Immature natural killer cell (primary cell): ENCODE measurements around the gene LITAFD. TPM values are rescaled to one million over a fixed set of nuclear protein-coding genes. Genes with fewer than 3 reads are reported as not detected.
A peak's percentile ranks its signal among the peaks of the same experiment; 100 is the strongest.

Experiments used
- DNase-seq, 3 donors: peaks; one replicate each; pipeline ENCODE4 v3.0.0; 2022; ENCODE audit warnings: mixed read lengths in 1 of 3
- H3K27ac Mint-ChIP-seq, 6 donors: one replicate each; pipeline ENCODE4 v1.8.0; 2020; ENCODE audit warnings: mixed read lengths in 6 of 6, mild to moderate bottlenecking in 5 of 6, inconsistent platforms in 4 of 6, moderate library complexity in 3 of 6
- H3K27me3 Mint-ChIP-seq, 3 donors: one replicate each; pipeline ENCODE4 v1.8.0; 2020 to 2021; ENCODE audit warnings: low read depth in 3 of 3, mild to moderate bottlenecking in 3 of 3, mixed read lengths in 3 of 3, moderate library complexity in 3 of 3, inconsistent platforms in 1 of 3
- H3K36me3 Mint-ChIP-seq, 3 donors: one replicate each; pipeline ENCODE4 v1.8.0; 2020; ENCODE audit warnings: mixed read lengths in 3 of 3, inconsistent platforms in 2 of 3, mild to moderate bottlenecking in 2 of 3
- H3K4me1 Mint-ChIP-seq, 2 donors: one replicate each; pipeline ENCODE4 v1.8.0; 2020; ENCODE audit warnings: inconsistent platforms in 2 of 2, mild to moderate bottlenecking in 2 of 2, mixed read lengths in 2 of 2, moderate library complexity in 1 of 2
- H3K4me3 Mint-ChIP-seq, 5 donors: one replicate each; pipeline ENCODE4 v1.8.0; 2020; ENCODE audit warnings: mild to moderate bottlenecking in 5 of 5, mixed read lengths in 5 of 5, inconsistent platforms in 3 of 5, moderate library complexity in 3 of 5
- H3K9me3 Mint-ChIP-seq, 6 donors: one replicate each; pipeline ENCODE4 v1.8.0; 2020; ENCODE audit warnings: mild to moderate bottlenecking in 6 of 6, mixed read lengths in 6 of 6, inconsistent platforms in 4 of 6, moderate library complexity in 3 of 6
- polyA plus RNA-seq, 3 donors: library from polyadenylated mRNA; unstranded; fragments of 300-500 nt; fragmentation: Illumina TruSeq; gene quantifications; one replicate each; pipeline ENCODE4 v1.2.3, GENCODE V29; 2021

LITAFD gene
- polyA plus RNA-seq, 3 donors from 2014 or later, result not detected

DNA sequence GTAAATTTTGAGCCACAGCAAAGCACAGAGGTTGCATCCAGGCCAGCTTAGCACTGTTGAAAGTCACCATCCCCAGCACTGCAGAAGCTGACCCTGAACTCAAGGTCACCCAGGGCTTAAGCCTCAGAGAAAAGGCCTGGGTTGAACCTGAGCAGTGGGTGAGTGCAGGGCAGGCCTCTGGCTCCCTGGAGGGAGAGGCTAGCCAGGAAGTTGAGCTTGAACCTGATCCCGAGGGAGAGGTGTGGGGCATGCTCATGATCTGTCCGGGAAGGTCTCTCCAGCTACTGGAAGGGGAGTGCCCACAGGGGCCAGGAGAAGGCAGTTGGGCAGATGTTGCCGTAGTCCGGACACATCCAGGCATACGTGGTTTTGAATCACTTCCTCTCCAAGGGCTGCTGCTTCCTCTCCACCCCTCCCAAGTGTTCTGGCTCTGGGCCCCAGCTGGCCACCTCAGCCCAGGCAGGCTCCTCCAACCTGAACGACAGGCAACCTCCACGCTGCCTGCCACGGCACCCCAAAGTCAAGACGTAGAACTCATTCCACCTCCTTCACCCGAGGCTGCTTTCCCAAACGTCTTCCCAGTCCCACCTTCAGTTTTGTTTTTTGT is 31.8 kb upstream of the LITAFD start:
- no peak overlapping the region for H3K4me3 Mint-ChIP-seq
- DNase-seq, result no peak
- H3K27ac Mint-ChIP-seq, result peak overlapping the region; percentile 26 to 71 (median 54)
- H3K36me3 Mint-ChIP-seq, result peaks cover 0 to 22% (median 5%) of the 10 kb centered on the region in 3 donors
- H3K4me1 Mint-ChIP-seq, result peaks cover 16 to 31% of the 10 kb centered on the region in 2 donors
- H3K9me3 Mint-ChIP-seq, result no peaks in the 10 kb centered on the region
- H3K27me3 Mint-ChIP-seq, result peaks cover 2 to 7% (median 3%) of the 10 kb centered on the region in 3 donors

- H3K27me3 Mint-ChIP-seq, result peaks cover 2 to 7% (median 3%) of the 10 kb centered on the region in 3 donors
- no peak for DNase-seq
- H3K4me1 Mint-ChIP-seq, result peaks cover 17 to 35% of the 10 kb centered on the region in 2 donors
- H3K4me3 Mint-ChIP-seq, result no peak overlapping the region
- peaks cover 4 to 31% (median 5%) of the 10 kb centered on the region in 3 donors for H3K36me3 Mint-ChIP-seq
- H3K27ac Mint-ChIP-seq, result peak overlapping the region in 5 of 6 donors; percentile 63 to 80 (median 74)
- H3K9me3 Mint-ChIP-seq, result no peaks in the 10 kb centered on the region
Measured at GRCh38 chr16:8851761-8852403, 30.3 kb upstream of the LITAFD start.

GRCh38 chr16:8852534-8852933 is 29.6 kb upstream of the LITAFD start:
- no peaks in the 10 kb centered on the region for H3K9me3 Mint-ChIP-seq
- no peak for DNase-seq
- peaks cover 0 to 7% (median 3%) of the 10 kb centered on the region in 3 donors for H3K27me3 Mint-ChIP-seq
- H3K27ac Mint-ChIP-seq, result peak overlapping the region in 5 of 6 donors; percentile 19 to 74 (median 39)
- H3K4me3 Mint-ChIP-seq, result no peak overlapping the region
- H3K36me3 Mint-ChIP-seq, result peaks cover 4 to 33% (median 5%) of the 10 kb centered on the region in 3 donors
- H3K4me1 Mint-ChIP-seq, result peaks cover 18 to 36% of the 10 kb centered on the region in 2 donors

GRCh38 chr16:8853150-8853549 is 29.0 kb upstream of the LITAFD start:
- Mint-ChIP-seq H3K27me3 (peaks cover 0 to 7% (median 3%) of the 10 kb centered on the region in 3 donors), H3K27ac (peak overlapping the region in 5 of 6 donors; percentile 19 to 74 (median 40)), H3K9me3 (no peaks in the 10 kb centered on the region), H3K4me1 (peaks cover 20 to 36% of the 10 kb centered on the region in 2 donors), H3K36me3 (peaks cover 4 to 33% (median 5%) of the 10 kb centered on the region in 3 donors), H3K4me3 (no peak overlapping the region)
- no peak for DNase-seq

GRCh38 chr16:8853611-8854010 is 28.5 kb upstream of the LITAFD start:
- peaks cover 4 to 33% (median 5%) of the 10 kb centered on the region in 3 donors for H3K36me3 Mint-ChIP-seq
- peaks cover 21 to 36% of the 10 kb centered on the region in 2 donors for H3K4me1 Mint-ChIP-seq
- no peak for DNase-seq
- H3K9me3 Mint-ChIP-seq, result no peaks in the 10 kb centered on the region
- peaks cover 0 to 7% (median 3%) of the 10 kb centered on the region in 3 donors for H3K27me3 Mint-ChIP-seq
- H3K4me3 Mint-ChIP-seq, result no peak overlapping the region
- H3K27ac Mint-ChIP-seq, result peak overlapping the region in 2 of 6 donors; percentile 40 to 43

GRCh38 chr16:8854298-8854948 is 27.7 kb upstream of the LITAFD start:
- H3K36me3 Mint-ChIP-seq, result peaks cover 4 to 29% (median 5%) of the 10 kb centered on the region in 3 donors
- DNase-seq, result no peak

GRCh38 chr16:8855051-8855786 is 26.9 kb upstream of the LITAFD start:
- Mint-ChIP-seq H3K9me3 (no peaks in the 10 kb centered on the region), H3K4me1 (peaks cover 20 to 40% of the 10 kb centered on the region in 2 donors), H3K27ac (peak overlapping the region in 4 of 6 donors; percentile 14 to 49 (median 26)), H3K27me3 (peaks cover 0 to 7% (median 3%) of the 10 kb centered on the region in 3 donors), H3K4me3 (no peak overlapping the region), H3K36me3 (peaks cover 4 to 23% (median 5%) of the 10 kb centered on the region in 3 donors)
- no peak for DNase-seq

More at GRCh38 chr16:8854298-8854948, 27.7 kb upstream of the LITAFD start:
- no peak overlapping the region for H3K27ac Mint-ChIP-seq
- H3K27me3 Mint-ChIP-seq, result peaks cover 0 to 7% (median 3%) of the 10 kb centered on the region in 3 donors
- H3K9me3 Mint-ChIP-seq, result no peaks in the 10 kb centered on the region
- no peak overlapping the region for H3K4me3 Mint-ChIP-seq
- peaks cover 24 to 39% of the 10 kb centered on the region in 2 donors for H3K4me1 Mint-ChIP-seq

GRCh38 chr16:8855972-8856371 is 26.2 kb upstream of the LITAFD start:
- Mint-ChIP-seq H3K36me3 (peaks cover 4 to 23% (median 5%) of the 10 kb centered on the region in 3 donors), H3K4me3 (no peak overlapping the region), H3K27ac (peak overlapping the region in 5 of 6 donors; percentile 6 to 76 (median 48)), H3K27me3 (peaks cover 0 to 7% (median 3%) of the 10 kb centered on the region in 3 donors), H3K9me3 (no peaks in the 10 kb centered on the region), H3K4me1 (peaks cover 13 to 33% of the 10 kb centered on the region in 2 donors)
- DNase-seq, result no peak

DNA sequence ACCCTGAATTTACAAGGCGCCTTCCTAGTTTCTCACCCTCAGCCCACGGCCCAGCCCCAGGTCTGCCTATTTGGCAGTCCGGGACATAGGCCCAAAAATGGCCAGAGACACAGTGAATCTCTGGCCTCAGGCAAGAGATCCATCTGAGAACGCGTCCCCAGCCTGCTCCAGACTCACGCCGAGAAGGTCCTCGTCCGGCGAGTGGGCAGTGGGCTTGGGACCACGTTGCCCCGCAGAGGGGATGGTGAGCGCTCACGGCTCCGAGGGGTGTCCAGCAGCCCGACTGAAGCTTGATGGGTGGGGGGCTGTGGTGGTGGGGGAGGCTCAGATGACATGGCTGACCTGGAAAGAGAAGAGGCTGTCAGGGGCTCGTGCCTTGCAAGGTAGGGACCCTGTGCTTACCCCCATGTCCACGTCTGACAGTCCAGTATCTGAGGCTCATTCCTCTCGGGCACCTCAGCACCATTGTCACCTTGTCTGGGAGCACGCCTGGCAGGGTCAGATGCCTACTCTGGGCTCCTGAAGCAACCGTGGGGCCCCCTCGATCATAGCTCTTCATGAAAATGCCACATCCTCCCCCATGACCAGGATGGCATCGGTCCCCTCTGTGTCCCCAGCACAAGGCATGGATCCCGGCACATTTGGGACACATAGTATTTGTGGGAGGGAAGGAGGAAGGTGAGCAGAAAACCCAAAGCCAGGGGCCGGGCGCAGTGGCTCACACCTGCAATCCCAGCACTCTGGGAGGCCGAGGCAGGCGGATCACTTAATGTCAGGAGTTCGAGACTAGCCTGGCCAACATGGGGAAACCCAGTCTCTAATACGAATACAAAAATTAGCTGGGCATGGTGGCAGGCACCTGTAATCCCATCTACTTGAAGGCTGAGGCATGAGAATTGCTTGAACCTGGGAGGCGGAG is 22.9 kb upstream of the LITAFD start:
- DNase-seq, result no peak
- peaks cover 0 to 2% (median 0%) of the 10 kb centered on the region in 3 donors for H3K27me3 Mint-ChIP-seq
- peaks cover 16 to 33% of the 10 kb centered on the region in 2 donors for H3K4me1 Mint-ChIP-seq
- no peak overlapping the region for H3K4me3 Mint-ChIP-seq
- peak overlapping the region in 1 of 6 donors; percentile 55 for H3K27ac Mint-ChIP-seq
- peaks cover 0 to 16% (median 4%) of the 10 kb centered on the region in 3 donors for H3K36me3 Mint-ChIP-seq
- no peaks in the 10 kb centered on the region for H3K9me3 Mint-ChIP-seq

DNA sequence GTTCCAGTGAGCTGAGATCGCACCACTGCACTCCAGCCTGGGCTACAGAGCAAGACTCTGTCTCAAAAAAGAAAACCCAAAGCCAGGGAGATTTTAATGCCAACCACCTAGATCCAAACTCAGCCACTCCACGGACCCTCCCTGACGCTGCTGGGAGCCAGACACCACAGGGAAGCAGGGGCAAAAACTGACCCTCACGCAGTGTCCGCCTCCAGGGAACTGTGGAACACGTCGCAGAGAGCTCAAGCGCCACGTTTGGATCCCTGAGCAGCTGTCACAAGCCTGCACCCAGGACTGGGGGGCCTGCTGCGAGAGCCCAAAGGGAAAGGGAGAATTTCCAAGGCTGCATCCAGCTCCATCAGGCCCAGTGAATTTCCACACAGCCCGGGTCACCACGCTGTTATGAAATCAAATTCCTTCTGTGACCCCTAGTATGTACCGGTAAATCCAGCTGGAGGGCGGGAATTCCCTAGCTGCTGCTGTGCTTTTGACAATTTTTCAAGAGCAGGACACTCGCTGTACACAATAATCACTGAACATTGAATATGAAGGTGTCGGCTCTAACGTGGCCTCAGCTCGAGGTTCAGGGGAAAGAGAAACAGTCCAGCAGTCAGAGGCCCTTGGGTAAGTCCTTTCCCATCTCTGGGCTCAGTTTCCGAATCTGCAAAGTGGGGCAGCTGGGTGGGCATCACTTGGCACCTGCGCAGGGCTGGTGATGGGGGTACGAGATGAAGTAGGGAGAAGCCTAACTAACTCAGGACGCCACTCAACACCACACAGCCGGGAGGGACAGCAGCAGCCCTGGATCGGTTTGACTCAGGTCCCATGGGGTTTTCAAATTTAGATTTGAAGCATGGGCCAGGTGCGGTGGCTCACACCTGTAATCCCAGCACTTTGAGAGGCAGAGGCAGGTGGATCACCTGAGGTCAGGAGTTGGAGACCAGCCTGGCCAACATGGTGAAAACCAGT is 22.0 kb upstream of the LITAFD start:
- Mint-ChIP-seq H3K27me3 (peaks cover 0 to under 1% (median 0%) of the 10 kb centered on the region in 3 donors), H3K4me1 (peaks cover 24 to 42% of the 10 kb centered on the region in 2 donors), H3K36me3 (peaks cover 0 to 13% (median 4%) of the 10 kb centered on the region in 3 donors), H3K4me3 (no peak overlapping the region), H3K9me3 (no peaks in the 10 kb centered on the region), H3K27ac (peak overlapping the region in 1 of 6 donors; percentile 34)
- DNase-seq, result no peak

DNA sequence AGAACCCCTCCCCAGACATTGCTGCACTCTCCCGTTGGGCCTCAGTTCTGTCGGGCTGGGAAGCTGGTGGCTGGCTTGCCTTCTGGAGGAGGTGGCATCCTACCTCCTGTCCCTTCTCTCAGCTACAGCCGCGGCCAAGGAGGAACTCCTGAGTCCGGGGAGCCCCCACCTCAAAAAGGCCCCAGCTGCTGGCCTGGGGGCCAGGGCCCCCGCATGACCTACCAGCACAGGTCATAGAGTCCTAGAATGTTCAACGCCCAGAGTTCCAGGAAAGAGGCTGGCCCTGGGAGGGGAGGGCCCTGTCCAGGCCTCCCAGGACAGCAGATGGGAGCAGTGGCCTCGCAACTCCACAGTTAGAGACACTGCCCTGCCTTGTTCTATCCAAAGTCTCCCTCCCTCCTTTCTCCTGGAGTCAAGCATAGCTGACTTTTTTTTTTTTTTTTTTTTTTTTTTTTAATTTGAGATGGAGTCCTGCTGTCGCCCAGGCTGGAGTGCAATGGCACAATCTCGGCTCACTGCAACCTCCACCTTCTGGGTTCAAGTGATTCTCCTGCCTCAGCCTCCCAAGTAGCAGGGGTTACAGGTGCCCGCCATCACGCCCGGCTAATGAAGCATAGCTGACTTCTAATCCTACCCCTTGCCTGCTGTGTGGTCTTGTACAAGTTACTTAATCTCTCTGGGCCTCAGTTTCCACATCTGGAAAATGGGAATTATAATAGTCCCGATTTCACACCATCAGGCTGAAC is 20.4 kb upstream of the LITAFD start:
- Mint-ChIP-seq H3K36me3 (peaks cover 0 to 3% (median 0%) of the 10 kb centered on the region in 3 donors), H3K27ac (peak overlapping the region in 3 of 6 donors; percentile 23 to 57 (median 55)), H3K27me3 (no peaks in the 10 kb centered on the region), H3K4me1 (peaks cover 36 to 52% of the 10 kb centered on the region in 2 donors), H3K9me3 (no peaks in the 10 kb centered on the region), H3K4me3 (no peak overlapping the region)
- no peak for DNase-seq
